ENCODE measurements around the gene PSD2.

PSD2 gene

DNA sequence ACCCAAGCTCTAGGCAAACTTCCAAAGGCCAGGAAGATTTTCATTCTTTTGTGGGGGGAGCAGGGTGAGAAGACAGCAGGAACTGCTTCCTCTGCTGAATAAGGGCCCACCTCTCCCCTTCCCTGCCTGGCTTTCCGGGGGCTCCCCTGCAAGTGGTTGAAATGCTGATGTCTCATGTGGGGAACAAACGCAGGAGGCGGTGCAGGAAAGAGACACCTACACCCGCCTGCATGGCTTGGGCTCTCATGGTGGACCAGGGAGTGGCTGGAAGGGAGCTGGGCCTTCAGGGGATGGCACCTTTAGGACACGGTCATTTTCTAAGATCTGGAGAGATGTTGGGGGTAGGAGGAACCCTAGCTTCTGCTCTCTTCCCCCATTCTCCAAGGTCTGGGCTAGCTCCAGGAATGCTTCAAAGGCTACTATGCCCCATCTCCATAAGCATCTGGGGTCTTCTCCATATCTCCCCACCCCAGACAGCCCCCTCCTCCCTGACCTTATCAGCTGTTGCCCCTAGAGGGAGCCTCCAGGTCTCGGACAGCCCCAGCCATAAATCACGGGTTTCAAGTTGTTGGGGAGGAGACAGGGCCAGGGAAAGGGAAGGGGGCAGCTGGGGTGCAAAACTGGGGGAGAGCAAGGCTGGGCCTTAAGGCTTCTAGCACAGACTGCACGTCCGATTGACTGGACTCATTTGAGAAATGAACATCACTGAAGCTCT is 76.6 kb downstream of the PSD2 start:
- peak; percentile 9; the same call in 1 of the 2 replicates for TF ChIP-seq CTCF (conservative IDR thresholded peaks at IDR 0.05)

DNA sequence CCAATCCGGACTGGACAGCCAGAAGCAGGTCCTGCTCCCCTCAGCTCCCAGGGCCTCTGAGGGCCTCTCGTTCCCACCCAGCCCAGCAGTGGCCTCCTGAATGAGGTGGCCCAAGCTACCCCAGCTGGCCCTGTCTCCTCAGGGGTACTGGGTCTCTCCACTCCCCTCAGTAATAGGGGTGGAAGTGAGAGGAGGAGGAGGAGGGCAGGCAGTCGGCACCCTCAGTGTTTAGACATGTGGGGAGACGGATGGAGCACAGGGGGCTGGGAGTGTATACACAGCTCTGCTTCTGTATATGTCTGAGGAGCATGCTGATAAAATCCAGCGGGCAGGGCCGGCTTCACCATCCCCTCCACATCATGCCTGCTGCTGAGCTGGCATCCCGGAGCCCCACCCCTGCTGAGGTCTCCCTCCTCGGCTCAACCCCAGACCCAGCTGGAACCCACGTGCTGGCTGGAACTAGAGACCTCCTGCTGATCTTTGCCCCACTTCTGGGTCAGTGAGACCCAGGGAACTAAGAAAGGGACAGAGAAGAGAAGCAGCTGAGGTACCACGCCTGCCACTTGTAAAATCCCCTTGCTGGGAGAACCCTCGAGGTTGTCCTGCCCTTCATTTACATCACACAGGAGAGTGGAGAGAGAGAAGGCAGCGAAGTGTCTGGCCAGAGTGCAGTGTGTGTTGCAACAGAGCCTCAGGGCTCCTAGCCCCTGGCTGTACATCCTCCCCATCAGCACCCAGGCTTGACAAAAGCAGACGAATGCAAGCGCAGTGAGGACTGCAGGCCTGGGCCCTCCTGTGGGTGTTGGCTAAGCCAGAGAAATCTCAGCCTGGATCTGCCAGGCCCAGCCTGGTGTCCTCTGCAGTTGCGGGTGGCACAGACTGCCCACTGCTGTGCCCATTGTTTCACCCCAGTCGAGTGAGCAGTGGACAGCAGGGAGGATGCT is 77.5 kb downstream of the PSD2 start:
- no peak for TF ChIP-seq CTCF (conservative IDR thresholded peaks at IDR 0.05)
- no peak overlapping the region for H3K27ac ChIP-seq

More for the DNA sequence above, 76.6 kb downstream of the PSD2 start:
- no peak overlapping the region for H3K27ac ChIP-seq

DNA sequence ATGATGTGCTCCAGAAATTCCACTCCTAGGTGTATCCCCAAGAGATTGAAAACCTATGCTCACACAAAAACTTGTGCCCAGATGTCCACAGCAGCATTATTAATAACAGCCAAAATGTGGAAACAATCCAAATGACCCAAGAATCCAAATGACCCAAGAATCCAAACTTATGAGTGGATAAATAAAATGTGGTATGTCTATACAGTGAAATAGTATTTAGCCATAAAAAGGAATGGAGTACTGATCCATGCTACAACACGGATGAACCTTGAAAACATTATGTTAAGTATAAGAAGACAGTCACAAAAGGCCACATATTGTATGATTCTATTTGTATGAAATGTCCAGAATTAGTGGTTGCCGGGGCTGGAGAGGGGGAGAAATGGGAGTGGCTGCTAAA is 80.3 kb downstream of the PSD2 start:
- H3K27ac ChIP-seq, result no peak overlapping the region
- TF ChIP-seq CTCF (conservative IDR thresholded peaks at IDR 0.05), result no peak

DNA sequence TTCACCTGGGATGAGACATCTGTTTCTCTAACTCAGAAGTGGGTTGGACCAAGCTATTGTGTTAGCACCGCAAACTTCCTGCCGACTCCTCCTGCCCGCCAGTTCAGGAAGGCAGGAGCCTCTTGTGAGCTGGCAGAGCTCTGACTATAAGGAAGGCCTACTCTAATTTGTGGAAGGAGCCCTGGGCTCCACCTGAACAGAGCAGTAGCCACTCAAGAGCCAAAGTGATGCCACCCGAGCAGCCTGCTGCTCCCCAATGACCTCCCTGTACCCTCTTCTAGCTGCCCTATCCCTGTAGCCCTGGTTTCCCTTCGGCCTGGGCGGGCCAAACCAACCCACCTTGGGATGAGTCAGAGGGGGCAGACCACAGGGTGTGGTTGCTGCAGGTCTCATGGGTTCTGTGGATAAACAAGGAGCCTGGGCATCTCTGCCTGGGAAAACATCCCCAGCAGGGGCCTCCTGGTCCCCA is 81.6 kb downstream of the PSD2 start:
- H3K27ac ChIP-seq, result no peak overlapping the region
- TF ChIP-seq CTCF (conservative IDR thresholded peaks at IDR 0.05), result no peak

DNA sequence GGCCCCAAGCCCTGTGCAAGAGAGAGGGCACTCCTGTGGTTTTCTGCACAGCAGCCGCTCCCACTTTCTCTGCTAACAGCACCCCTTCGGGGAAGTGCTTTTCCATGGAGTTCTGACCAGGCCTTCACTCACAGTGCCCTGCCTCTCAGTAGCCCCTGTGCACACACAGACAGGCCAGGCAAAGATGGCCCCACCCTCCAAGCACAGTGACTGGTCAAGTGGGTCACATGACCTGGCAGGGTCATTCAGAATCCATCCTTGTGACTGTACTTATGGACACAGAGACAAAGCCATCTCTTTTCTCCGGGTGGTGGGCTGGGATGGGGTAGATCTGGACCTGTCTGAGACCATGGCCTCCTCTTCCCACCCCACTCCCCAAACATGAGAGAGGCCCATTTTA is 82.5 kb downstream of the PSD2 start:
- TF ChIP-seq CTCF (conservative IDR thresholded peaks at IDR 0.05), result no peak
- H3K27ac ChIP-seq, result no peak overlapping the region

- H3K27ac ChIP-seq, result no peak overlapping the region
Observed at GRCh38 chr5:139880416-139881142, 85.0 kb downstream of the PSD2 start.

More at GRCh38 chr5:139880416-139881142, 85.0 kb downstream of the PSD2 start:
- no peak for TF ChIP-seq CTCF (conservative IDR thresholded peaks at IDR 0.05)

Measured in VCaP (cell line).